GM12873 (cell line): Measurements from ENCODE around the gene DDX31.

ENCODE experiments used
- CTCF ChIP-seq: IDR thresholded peaks from 2 replicates; pipeline ENCODE4 v1.5.1; 2012; ENCODE audit warnings: low read depth, mild to moderate bottlenecking, moderate library complexity, low read length, control low read depth; ENCODE audit not compliant: insufficient read depth; ENCODE audit errors: missing control alignments

DDX31 gene

GRCh38 chr9:132597073-132597775, 72.6 kb downstream of the DDX31 start:
- TF ChIP-seq CTCF, result no peak

- no peak for TF ChIP-seq CTCF
Observed at GRCh38 chr9:132596200-132596599, 73.6 kb downstream of the DDX31 start.

GRCh38 chr9:132595319-132595718, 74.5 kb downstream of the DDX31 start:
- TF ChIP-seq CTCF, result no peak

- TF ChIP-seq CTCF, result no peak
Observed at GRCh38 chr9:132594412-132594811, 75.4 kb downstream of the DDX31 start.

GRCh38 chr9:132592451-132592850, 77.3 kb downstream of the DDX31 start:
- TF ChIP-seq CTCF, result no peak

GRCh38 chr9:132591751-132592314, 78.0 kb downstream of the DDX31 start:
- no peak for TF ChIP-seq CTCF

GRCh38 chr9:132591244-132591643, 78.5 kb downstream of the DDX31 start:
- no peak for TF ChIP-seq CTCF
